GM18508 (cell line): ENCODE data around the gene PCDHB1.
"Not testable (repeated sequence)": the region's sequence is repeated elsewhere in the genome, so short reads cannot be mapped to it uniquely, and the experiment has no call there.

Experiments used
- ATAC-seq: cut with Tn5 transposase; IDR thresholded peaks from one replicate; pipeline ENCODE4 v1.9.1; 2021; ENCODE audit warnings: moderate number of reproducible peaks; ENCODE audit not compliant: insufficient read depth, unreplicated experiment

PCDHB1 gene

GRCh38 chr5:141051521-141051866 is 320 bp downstream of the PCDHB1 start:
- no peak for ATAC-seq

- no peak for ATAC-seq
Observed at GRCh38 chr5:141077826-141078225, 26.7 kb downstream of the PCDHB1 start.

GRCh38 chr5:141082228-141082627 is 31.1 kb downstream of the PCDHB1 start:
- ATAC-seq = no peak

- no peak for ATAC-seq
Observed at GRCh38 chr5:141084487-141084989, 33.4 kb downstream of the PCDHB1 start.

- ATAC-seq = no peak
Observed at GRCh38 chr5:141094481-141095262, 43.5 kb downstream of the PCDHB1 start, which contains the start of gene PCDHB2. PCDHB2 (plus strand) TSS chr5:141094615; CDS start chr5:141094791, 176 bp downstream.

GRCh38 chr5:141095263-141095641 is 44.1 kb downstream of the PCDHB1 start:
- ATAC-seq = no peak

- not testable (repeated sequence) for ATAC-seq
Observed at GRCh38 chr5:141096181-141096580, 45.0 kb downstream of the PCDHB1 start.

- ATAC-seq = not testable (repeated sequence)
Observed at GRCh38 chr5:141096586-141096985, 45.4 kb downstream of the PCDHB1 start.

- no peak for ATAC-seq
Observed at GRCh38 chr5:141100243-141100805, 49.1 kb downstream of the PCDHB1 start, which contains the start of gene PCDHB3. PCDHB3 (plus strand) TSS chr5:141100473; CDS start chr5:141100650, 177 bp downstream.

- no peak for ATAC-seq
Observed at GRCh38 chr5:141101059-141101458, 49.9 kb downstream of the PCDHB1 start.

GRCh38 chr5:141102070-141102469 is 50.9 kb downstream of the PCDHB1 start:
- not testable (repeated sequence) for ATAC-seq

GRCh38 chr5:141102471-141102870 is 51.3 kb downstream of the PCDHB1 start:
- not testable (repeated sequence) for ATAC-seq

GRCh38 chr5:141105350-141105749 is 54.2 kb downstream of the PCDHB1 start:
- no peak for ATAC-seq
